Measurements from ENCODE around the gene CDH4. TPM values are rescaled to one million over a fixed set of nuclear protein-coding genes. Genes with fewer than 3 reads are reported as not detected.

CDH4 gene
- total RNA-seq, 1 donor from 2014 or later = under 0.01 TPM

DNA sequence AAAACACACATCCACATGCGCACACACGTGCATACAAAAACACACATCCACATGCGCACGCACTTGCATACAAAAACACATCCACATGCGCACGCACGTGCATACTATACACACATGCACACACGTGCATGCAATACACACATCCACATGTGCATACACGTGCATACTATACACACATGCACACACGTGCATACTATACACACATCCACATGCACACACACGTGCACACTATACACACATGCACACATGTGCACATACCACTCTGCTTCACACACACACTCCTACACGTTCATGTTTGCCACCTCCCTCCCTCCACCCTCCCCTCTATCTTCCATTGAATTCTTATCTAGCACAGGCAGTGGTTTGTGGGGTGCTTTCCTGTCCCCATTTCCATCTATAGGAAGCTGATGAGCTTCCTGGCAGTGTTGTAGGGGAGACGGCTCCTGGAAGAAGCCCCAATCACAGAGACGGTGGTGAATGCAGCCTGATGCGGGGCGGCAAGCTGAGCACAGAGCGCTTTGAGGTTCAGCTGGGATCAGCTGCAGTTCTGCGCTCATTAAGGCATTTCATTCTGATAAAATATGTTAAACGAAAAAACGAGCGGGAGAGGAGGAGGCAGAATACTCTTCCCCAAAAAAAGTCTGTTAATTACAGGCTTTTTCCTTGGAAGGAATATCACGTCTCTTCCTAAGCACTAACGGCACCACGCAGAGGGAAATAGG, 525.9 kb downstream of the CDH4 start:
- DNase-seq (ENCODE audit: low read depth in 2 of 2) = no peak

- no peak for DNase-seq (ENCODE audit: low read depth in 2 of 2)
Measured at GRCh38 chr20:61778495-61778863, 526.4 kb downstream of the CDH4 start.

DNA sequence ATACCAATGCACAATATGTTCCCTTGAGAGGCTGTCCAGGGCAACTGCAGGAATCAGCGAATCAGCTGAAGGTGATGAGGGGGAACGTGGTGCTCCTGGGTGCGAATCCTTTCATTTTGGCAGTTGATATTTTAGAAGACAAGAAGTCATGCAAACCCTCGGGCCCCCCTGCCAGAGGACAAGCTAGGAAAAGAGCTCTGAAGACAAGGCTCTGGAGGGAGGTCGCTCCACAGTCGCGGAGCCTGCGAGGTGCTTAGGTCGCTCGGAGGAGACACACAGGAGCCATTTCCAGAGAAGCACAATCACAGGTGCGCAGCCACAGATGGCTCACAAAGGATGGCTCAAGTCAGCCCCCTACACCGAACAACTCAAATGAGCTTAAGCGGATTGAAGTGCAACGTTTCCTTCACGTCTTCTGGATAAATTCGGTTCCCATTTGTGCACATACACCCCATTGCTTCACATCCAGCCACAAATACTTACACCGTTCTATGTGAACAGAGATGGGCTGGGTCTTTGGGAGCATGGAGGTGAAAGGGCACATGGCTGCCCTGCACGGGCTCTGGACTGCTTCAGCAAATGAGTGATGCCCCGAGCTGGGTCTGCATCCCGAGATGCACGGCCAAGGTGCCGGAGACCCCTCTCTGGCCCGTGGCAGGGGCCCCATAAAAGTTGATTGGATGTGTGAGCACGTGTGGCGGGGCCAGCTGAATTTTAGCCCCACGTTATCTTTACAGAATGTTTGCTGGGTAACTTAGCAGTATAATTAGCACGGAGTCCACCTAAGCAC, 527.3 kb downstream of the CDH4 start:
- no peak for DNase-seq (ENCODE audit: low read depth in 2 of 2)

- DNase-seq (ENCODE audit: low read depth in 2 of 2) = no peak
Measured at GRCh38 chr20:61780066-61780465, 528.0 kb downstream of the CDH4 start.

DNA sequence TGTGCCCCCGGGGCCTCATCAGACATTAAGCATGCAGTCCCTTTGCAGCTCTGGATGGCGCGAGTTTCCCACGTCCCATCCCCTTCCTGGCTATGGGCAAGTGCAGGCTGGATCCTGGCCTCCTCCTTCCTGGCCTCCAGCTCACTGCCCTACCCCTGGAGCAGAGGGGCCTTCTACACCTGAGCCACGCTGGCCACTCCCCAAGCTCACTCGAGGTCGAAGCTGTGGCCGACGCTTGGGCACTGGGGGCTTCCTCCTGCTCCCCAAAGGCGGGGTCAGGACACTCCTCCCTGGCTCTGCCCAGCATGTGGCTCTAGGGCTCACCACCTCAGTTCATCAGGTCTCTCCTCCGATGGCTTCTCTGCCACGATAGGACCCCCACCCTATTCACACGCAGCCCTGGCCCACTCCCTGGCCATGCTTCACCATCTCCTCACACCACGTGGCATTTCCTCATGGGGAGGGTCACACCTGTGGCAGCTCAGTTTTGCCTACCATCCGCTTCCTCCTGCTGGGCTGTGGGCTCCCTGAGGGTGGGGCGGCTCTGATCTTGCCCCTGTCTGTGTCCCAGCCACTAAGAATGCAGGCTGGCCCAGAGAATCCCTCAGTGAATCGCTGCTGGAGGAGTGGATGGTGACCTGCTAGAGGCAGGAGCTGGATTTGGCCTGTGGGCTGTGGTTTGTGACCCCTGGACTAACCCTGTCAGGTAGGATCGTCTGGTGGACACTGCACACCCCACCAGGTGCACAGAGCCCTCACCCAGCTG, 532.9 kb downstream of the CDH4 start:
- DNase-seq (ENCODE audit: low read depth in 2 of 2) = no peak

GRCh38 chr20:61785567-61785816, 533.4 kb downstream of the CDH4 start:
- no peak for DNase-seq (ENCODE audit: low read depth in 2 of 2)

DNA sequence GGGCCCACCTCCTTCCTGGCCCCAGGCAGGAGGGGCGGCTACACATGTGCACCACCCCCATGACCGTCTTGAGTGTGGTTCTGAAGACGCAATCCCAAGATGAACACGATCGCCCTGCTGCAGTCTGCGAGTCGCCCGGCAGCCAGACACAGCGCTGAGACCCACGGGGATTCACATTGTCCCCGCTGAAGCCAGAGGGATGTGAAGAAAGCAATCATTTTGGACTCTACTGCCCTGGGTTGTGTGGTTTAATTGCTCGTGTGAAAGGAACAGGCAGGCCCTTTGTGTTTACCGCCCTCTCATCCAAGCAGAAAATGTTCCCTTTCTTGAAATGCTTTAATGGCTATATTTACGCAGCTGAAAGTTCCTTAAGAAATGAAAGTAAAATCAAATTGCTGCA, 534.2 kb downstream of the CDH4 start:
- no peak for DNase-seq (ENCODE audit: low read depth in 2 of 2)

GRCh38 chr20:61788343-61788742, 536.3 kb downstream of the CDH4 start:
- DNase-seq (ENCODE audit: low read depth in 2 of 2) = no peak

- DNase-seq (ENCODE audit: low read depth in 2 of 2) = no peak
Measured at GRCh38 chr20:61789329-61789728, 537.3 kb downstream of the CDH4 start.

- DNase-seq (ENCODE audit: low read depth in 2 of 2) = no peak
Measured at GRCh38 chr20:61790116-61790827, 538.2 kb downstream of the CDH4 start.

DNA sequence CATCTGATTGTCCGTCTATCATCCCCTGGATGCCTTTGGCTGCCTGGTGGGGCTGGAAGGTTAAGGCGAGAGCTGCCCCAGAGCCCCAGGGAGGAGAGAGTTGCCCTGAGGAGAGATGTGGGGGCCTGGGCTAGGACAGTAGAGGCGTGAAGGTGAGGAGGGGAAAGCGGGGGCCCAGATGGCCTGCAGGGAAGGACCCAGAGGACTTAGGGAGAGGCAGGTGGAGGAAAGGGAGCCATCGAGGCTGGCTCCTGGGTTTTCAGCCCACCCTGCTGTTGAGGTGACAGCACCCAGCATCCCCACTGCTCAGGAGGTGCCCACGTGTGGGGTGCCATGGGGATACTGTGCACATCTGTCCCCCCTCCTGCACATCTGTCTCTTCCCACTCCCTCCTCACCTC, 539.9 kb downstream of the CDH4 start:
- DNase-seq (ENCODE audit: low read depth in 2 of 2) = no peak

GRCh38 chr20:61795669-61796630, 543.9 kb downstream of the CDH4 start:
- DNase-seq (ENCODE audit: low read depth in 2 of 2) = no peak

DNA sequence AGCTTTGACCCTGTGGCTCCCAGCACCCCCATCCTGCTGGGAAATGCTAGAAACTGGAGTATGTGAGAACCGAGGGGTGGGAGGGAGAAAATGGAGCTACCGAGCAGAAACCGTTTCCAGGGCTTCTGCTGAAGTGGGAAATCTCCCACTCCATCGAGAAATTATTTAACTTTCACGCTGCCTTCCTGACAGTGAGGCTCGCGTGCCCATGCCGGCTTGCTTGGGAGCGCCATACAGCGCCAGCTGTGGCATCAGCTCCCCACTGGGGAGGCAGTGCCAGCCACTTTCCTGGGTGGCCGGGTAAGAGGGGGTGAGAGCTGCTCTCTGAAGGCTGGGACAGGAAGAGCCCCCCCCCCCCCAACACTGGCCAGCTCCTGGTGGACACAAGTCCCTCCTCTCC, 544.7 kb downstream of the CDH4 start:
- no peak for DNase-seq (ENCODE audit: low read depth in 2 of 2)

- DNase-seq (ENCODE audit: low read depth in 2 of 2) = no peak
Measured at GRCh38 chr20:61797200-61797599, 545.1 kb downstream of the CDH4 start.

DNA sequence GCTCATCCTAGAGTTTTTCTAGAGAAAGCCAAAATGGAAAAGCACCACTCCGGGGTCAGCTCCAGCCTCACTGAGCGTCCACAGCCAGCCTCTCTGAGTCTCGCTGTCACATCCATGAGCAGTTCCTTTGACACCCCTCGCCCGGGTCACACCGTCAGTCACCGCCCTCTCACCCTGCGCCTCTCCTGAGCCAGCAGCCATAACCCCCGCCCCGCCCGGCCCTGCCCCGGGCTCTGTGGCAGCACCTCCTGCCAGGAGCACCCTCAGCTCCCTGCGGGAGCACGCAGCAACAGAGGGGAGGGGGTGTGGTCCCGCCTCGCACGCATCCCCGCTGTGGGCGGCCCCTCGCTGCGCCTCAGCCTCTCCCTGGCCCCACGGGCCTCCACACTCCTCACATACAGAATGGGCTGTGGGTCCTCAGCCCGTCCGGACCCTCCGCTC, 545.9 kb downstream of the CDH4 start:
- no peak for DNase-seq (ENCODE audit: low read depth in 2 of 2)

GRCh38 chr20:61798632-61799031, 546.6 kb downstream of the CDH4 start:
- no peak for DNase-seq (ENCODE audit: low read depth in 2 of 2)

DNA sequence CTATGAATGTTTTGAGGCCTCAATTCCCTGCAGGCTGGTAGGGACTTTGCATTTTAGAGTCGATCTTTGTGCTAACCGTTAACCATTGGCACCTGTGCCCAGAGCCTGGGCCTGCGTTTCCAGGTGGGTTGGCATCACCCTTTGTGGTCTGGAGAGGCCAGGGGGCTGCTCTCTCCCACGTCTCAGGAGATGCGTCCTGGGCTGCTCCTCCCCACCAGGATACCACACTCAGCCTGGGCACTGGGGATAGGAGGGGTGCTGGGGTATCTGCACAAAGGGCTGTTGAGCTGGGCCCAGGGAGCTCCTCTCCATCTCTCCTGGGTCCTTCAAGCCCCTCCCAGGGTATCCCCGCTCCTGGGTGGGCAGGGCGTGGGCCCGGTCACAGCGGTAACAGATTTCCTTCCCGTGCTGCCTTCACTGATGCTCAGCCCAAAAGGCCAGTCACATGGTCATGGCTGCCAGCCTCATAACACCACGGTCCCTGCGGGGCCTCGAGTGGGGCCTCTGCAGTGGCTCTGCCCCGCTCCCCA, 547.4 kb downstream of the CDH4 start:
- DNase-seq (ENCODE audit: low read depth in 2 of 2) = no peak

GRCh38 chr20:61799928-61800327, 547.9 kb downstream of the CDH4 start:
- DNase-seq (ENCODE audit: low read depth in 2 of 2) = no peak

- no peak for DNase-seq (ENCODE audit: low read depth in 2 of 2)
Measured at GRCh38 chr20:61800359-61801064, 548.5 kb downstream of the CDH4 start.

DNA sequence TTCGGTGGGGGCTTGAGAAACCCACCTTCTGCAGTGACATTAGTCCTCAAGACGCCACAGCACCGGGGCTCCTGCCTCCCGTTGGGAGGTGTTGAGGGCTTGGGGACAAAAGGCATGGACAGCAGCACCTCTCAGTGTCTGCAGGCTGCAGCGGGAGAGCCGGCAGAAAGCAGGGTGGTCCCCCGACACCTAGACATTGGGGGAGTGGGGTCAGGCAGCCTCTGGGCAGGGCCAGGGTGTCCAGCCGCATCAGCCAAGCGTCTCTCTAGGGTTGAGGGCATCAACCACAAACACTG, 549.0 kb downstream of the CDH4 start:
- no peak for DNase-seq (ENCODE audit: low read depth in 2 of 2)
